Activated CD4-positive, alpha-beta memory T cell treated with anti-CD3 and anti-CD28 coated beads, Interleukin-2, amount 10 ng/mL, durations not matched to agents 7 days and 5 days (primary cell): ENCODE data around the gene SUB1. TPM values are rescaled to one million over a fixed set of nuclear protein-coding genes. Genes with fewer than 3 reads are reported as not detected.
"Not testable (repeated sequence)": the region's sequence is repeated elsewhere in the genome, so short reads cannot be mapped to it uniquely, and the experiment has no call there.

Source experiments
- CTCF ChIA-PET: fragments of 350-600 bp; sonication (Branson Sonifier 250); formaldehyde crosslinking; loops from one replicate; lab custom pipeline; 2021; ENCODE audit warnings: antibody characterized with exemption, inconsistent platforms; lab: Charles Lee
- POLR2A ChIA-PET: fragments of 350-600 bp; sonication (Branson Sonifier 250); formaldehyde crosslinking; loops from one replicate; lab custom pipeline; 2021; ENCODE audit warnings: antibody characterized with exemption; lab: Charles Lee
- DNase-seq: peaks from one replicate; pipeline ENCODE4 v3.0.0-alpha.2; 2020
- H3K27ac Mint-ChIP-seq: one replicate; pipeline ENCODE4 v1.8.0; 2021; ENCODE audit warnings: mild to moderate bottlenecking, mixed read lengths
- H3K27me3 Mint-ChIP-seq: one replicate; pipeline ENCODE4 v1.8.0; 2021; ENCODE audit warnings: mixed read lengths
- H3K36me3 Mint-ChIP-seq: one replicate; pipeline ENCODE4 v1.8.0; 2021; ENCODE audit warnings: low read depth, mixed read lengths
- H3K4me1 Mint-ChIP-seq: one replicate; pipeline ENCODE4 v1.8.0; 2021; ENCODE audit warnings: mixed read lengths
- H3K4me3 Mint-ChIP-seq: one replicate; pipeline ENCODE4 v1.8.0; 2021; ENCODE audit warnings: mild to moderate bottlenecking, mixed read lengths
- H3K9me3 Mint-ChIP-seq: one replicate; pipeline ENCODE4 v1.8.0; 2021; ENCODE audit warnings: mixed read lengths
- total RNA-seq, 2 experiments: library from RNA; stranded (reverse); gene quantifications; one replicate each; pipeline ENCODE4 v1.2.3, GENCODE V29; 2021

Gene SUB1
- total RNA-seq, 2 experiments from 2014 or later = 603 to 618 TPM

GRCh38 chr5:32551865-32552264 is 33.5 kb upstream of the SUB1 start:
- Mint-ChIP-seq H3K4me3 (no peak overlapping the region), H3K27ac (no peak overlapping the region), H3K4me1 (peaks cover 10% of the 10 kb centered on the region), H3K9me3 (peaks cover 2% of the 10 kb centered on the region), H3K27me3 (no peaks in the 10 kb centered on the region), H3K36me3 (peaks cover 53% of the 10 kb centered on the region)
- POLR2A ChIA-PET = interaction anchor here (0.7 to 1.1 kb wide), 3 partner anchors 15 to 33 kb away, joined by 3 to 4 read pairs (median 4); no protein-coding TSS in a partner anchor
- no peak for DNase-seq
- CTCF ChIA-PET = interaction anchor here (1.0 to 1.5 kb wide), 2 partner anchors 19 to 38 kb away, joined by 3 to 6 read pairs; no protein-coding TSS in a partner anchor

DNA sequence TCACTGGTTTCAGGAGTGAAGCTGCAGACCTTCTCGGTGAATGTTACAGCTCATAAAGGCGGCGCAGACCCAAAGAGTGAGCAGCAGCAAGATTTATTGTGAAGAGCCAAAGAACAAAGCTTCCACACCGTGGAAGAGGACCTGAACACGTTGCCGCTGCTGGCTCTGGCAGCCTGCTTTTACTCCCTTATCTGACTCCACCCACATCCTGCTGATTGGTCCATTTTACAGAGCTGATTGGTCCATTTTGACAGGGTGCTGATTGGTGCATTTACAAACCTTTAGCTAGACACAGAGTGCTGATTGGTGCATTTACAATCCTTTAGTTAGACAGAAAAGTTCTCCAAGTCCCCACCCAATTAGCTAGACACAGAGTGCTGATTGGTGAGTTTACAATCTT is 32.9 kb upstream of the SUB1 start:
- H3K27me3 Mint-ChIP-seq, H3K4me3 Mint-ChIP-seq, DNase-seq, H3K27ac Mint-ChIP-seq, H3K9me3 Mint-ChIP-seq, H3K4me1 Mint-ChIP-seq: not testable (repeated sequence)
- POLR2A ChIA-PET = interaction anchor here (1.1 kb wide), 1 partner anchor 16 kb away, joined by 4 read pairs; no protein-coding TSS in a partner anchor
- H3K36me3 Mint-ChIP-seq = peaks cover 53% of the 10 kb centered on the region
- CTCF ChIA-PET = interaction anchor here (1.0 to 1.5 kb wide), 2 partner anchors 19 to 38 kb away, joined by 3 to 4 read pairs; no protein-coding TSS in a partner anchor

- ChIA-PET CTCF (interaction anchor here (1.0 to 1.5 kb wide), 2 partner anchors 18 to 37 kb away, joined by 3 to 4 read pairs; no protein-coding TSS in a partner anchor), POLR2A (no interaction called here)
- DNase-seq = no peak
- H3K27me3 Mint-ChIP-seq = no peaks in the 10 kb centered on the region
- H3K4me1 Mint-ChIP-seq = peaks cover 10% of the 10 kb centered on the region
- peaks cover 2% of the 10 kb centered on the region for H3K9me3 Mint-ChIP-seq
- H3K36me3 Mint-ChIP-seq = peaks cover 58% of the 10 kb centered on the region
- H3K4me3 Mint-ChIP-seq = no peak overlapping the region
- H3K27ac Mint-ChIP-seq = no peak overlapping the region
Measured at GRCh38 chr5:32552936-32553335, 32.4 kb upstream of the SUB1 start.

DNA sequence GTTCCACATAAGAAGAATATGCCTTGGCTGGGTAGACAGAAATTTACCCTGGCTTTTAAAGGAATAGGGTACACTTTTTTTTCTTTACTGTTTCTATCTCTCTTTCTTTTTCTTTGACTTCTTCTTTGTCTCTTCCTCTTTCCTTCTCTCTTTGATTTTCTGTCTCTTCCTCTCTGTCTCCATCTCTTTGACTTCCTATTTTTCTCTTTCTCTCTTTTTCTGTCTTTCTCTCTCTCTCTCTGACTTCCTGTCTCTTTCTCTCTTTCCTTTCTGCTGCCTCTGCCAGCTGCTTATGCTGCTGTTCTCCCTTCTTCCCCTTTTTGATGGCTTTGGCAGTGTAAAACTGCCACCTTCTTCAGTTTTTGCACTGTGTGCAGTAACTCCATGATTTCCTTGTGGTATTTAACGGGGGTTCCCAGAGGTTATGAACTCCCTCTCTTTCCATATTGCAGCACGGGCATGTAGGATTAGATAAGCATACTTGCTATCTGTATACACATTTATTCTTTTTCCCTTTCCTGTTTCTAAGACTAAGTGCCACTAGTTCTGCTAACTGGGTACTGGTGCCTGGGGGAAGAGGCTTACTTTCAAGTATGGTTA is 31.1 kb upstream of the SUB1 start:
- peaks cover 57% of the 10 kb centered on the region for H3K36me3 Mint-ChIP-seq
- DNase-seq, H3K9me3 Mint-ChIP-seq, CTCF ChIA-PET, H3K27ac Mint-ChIP-seq, H3K4me3 Mint-ChIP-seq, H3K4me1 Mint-ChIP-seq, H3K27me3 Mint-ChIP-seq, POLR2A ChIA-PET: not testable (repeated sequence)

DNA sequence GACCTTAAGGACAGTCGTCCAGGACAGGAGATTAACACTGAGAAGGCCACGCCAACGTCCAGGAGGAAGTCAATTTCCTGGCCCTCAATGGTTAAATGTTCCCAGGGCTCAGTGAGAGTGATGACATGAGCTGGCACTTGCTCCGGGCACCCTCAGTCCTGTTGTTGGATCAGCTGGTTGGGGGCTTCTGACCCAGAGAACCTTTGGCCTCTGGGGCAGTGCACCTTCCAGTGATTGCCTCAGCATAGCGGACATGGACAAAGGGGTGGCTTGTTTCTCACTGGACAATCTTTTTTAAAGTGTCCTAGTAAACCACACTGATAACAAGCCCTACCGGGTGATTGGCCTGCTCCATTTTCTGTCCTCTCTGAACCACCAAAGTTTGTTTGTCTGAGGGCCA is 28.8 kb upstream of the SUB1 start:
- peaks cover 48% of the 10 kb centered on the region for H3K36me3 Mint-ChIP-seq
- CTCF ChIA-PET, H3K4me3 Mint-ChIP-seq, POLR2A ChIA-PET, H3K9me3 Mint-ChIP-seq, H3K27ac Mint-ChIP-seq, H3K27me3 Mint-ChIP-seq, H3K4me1 Mint-ChIP-seq, DNase-seq: not testable (repeated sequence)

GRCh38 chr5:32559411-32559810 is 25.9 kb upstream of the SUB1 start:
- no peaks in the 10 kb centered on the region for H3K27me3 Mint-ChIP-seq
- H3K9me3 Mint-ChIP-seq = no peaks in the 10 kb centered on the region
- H3K27ac Mint-ChIP-seq = no peak overlapping the region
- ChIA-PET POLR2A (no interaction called here), CTCF (interaction anchor here (2.0 kb wide), 1 partner anchor 70 kb away, joined by 5 read pairs; no protein-coding TSS in a partner anchor)
- DNase-seq = no peak
- H3K36me3 Mint-ChIP-seq = peaks cover 31% of the 10 kb centered on the region
- no peak overlapping the region for H3K4me3 Mint-ChIP-seq
- peaks cover 4% of the 10 kb centered on the region for H3K4me1 Mint-ChIP-seq

GRCh38 chr5:32559921-32560320 is 25.4 kb upstream of the SUB1 start:
- peaks cover 31% of the 10 kb centered on the region for H3K36me3 Mint-ChIP-seq
- no peak for DNase-seq
- no peaks in the 10 kb centered on the region for H3K27me3 Mint-ChIP-seq
- POLR2A ChIA-PET = no interaction called here
- CTCF ChIA-PET = interaction anchor here (2.0 kb wide), 1 partner anchor 70 kb away, joined by 5 read pairs; no protein-coding TSS in a partner anchor
- no peaks in the 10 kb centered on the region for H3K9me3 Mint-ChIP-seq
- no peak overlapping the region for H3K4me3 Mint-ChIP-seq
- H3K4me1 Mint-ChIP-seq = no peaks in the 10 kb centered on the region
- H3K27ac Mint-ChIP-seq = no peak overlapping the region

GRCh38 chr5:32562056-32562455 is 23.3 kb upstream of the SUB1 start:
- Mint-ChIP-seq H3K36me3 (peaks cover 42% of the 10 kb centered on the region), H3K27me3 (no peaks in the 10 kb centered on the region), H3K9me3 (no peaks in the 10 kb centered on the region), H3K4me1 (no peaks in the 10 kb centered on the region), H3K4me3 (no peak overlapping the region), H3K27ac (no peak overlapping the region)
- ChIA-PET CTCF (no interaction called here), POLR2A (no interaction called here)
- DNase-seq = no peak

- no peak overlapping the region for H3K27ac Mint-ChIP-seq
- no peak for DNase-seq
- no peaks in the 10 kb centered on the region for H3K9me3 Mint-ChIP-seq
- CTCF ChIA-PET = interaction anchor here (1.3 kb wide), 1 partner anchor 27 kb away, joined by 4 read pairs; no protein-coding TSS in a partner anchor
- no peaks in the 10 kb centered on the region for H3K27me3 Mint-ChIP-seq
- no peak overlapping the region for H3K4me3 Mint-ChIP-seq
- no peaks in the 10 kb centered on the region for H3K4me1 Mint-ChIP-seq
- POLR2A ChIA-PET = interaction anchor here (1.1 kb wide), 1 partner anchor 22 kb away, joined by 3 read pairs; the partner anchor contains the start of gene SUB1
- H3K36me3 Mint-ChIP-seq = peaks cover 42% of the 10 kb centered on the region
Measured at GRCh38 chr5:32562843-32563242, 22.5 kb upstream of the SUB1 start.

DNA sequence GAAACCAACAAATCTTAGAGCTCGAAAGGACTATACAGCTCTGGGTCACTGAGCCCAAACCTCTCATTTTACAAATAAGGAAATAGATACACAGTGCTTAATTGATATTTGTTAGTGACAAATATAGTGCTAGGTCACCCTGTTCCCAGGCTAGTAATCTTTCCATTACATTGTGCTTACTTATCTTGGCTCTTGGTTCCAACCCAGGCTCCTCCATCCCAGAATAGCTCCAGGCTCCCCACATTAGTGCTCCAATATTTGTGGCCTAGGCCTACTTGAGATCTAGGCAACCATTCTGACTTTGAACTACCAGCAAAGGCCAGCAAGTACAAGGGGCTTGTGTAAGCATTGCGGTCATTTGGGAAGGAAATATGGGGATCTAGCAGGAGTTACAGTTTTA is 21.7 kb upstream of the SUB1 start:
- no peak for DNase-seq
- ChIA-PET POLR2A (interaction anchor here (1.1 kb wide), 1 partner anchor 21 kb away, joined by 3 read pairs; the partner anchor contains the start of gene SUB1), CTCF (interaction anchor here (0.7 to 1.3 kb wide), 2 partner anchors 27 to 72 kb away, joined by 3 to 4 read pairs; no protein-coding TSS in a partner anchor)
- no peaks in the 10 kb centered on the region for H3K27me3 Mint-ChIP-seq
- H3K27ac Mint-ChIP-seq = no peak overlapping the region
- no peaks in the 10 kb centered on the region for H3K9me3 Mint-ChIP-seq
- H3K4me3 Mint-ChIP-seq = no peak overlapping the region
- H3K4me1 Mint-ChIP-seq = peaks cover under 1% of the 10 kb centered on the region
- peaks cover 38% of the 10 kb centered on the region for H3K36me3 Mint-ChIP-seq

- H3K36me3 Mint-ChIP-seq = peaks cover 43% of the 10 kb centered on the region
- no peaks in the 10 kb centered on the region for H3K9me3 Mint-ChIP-seq
- ChIA-PET CTCF (no interaction called here), POLR2A (interaction anchor here (1.2 kb wide), 1 partner anchor 8 kb away, joined by 3 read pairs; no protein-coding TSS in a partner anchor)
- no peak overlapping the region for H3K4me3 Mint-ChIP-seq
- DNase-seq = no peak
- H3K27me3 Mint-ChIP-seq = no peaks in the 10 kb centered on the region
- no peak overlapping the region for H3K27ac Mint-ChIP-seq
- H3K4me1 Mint-ChIP-seq = peaks cover 7% of the 10 kb centered on the region
Measured at GRCh38 chr5:32565145-32565544, 20.2 kb upstream of the SUB1 start.

- H3K9me3 Mint-ChIP-seq = no peaks in the 10 kb centered on the region
- POLR2A ChIA-PET = interaction anchor here (0.9 kb wide), 1 partner anchor 18 kb away, joined by 4 read pairs; no protein-coding TSS in a partner anchor
- peaks cover 13% of the 10 kb centered on the region for H3K4me1 Mint-ChIP-seq
- H3K4me3 Mint-ChIP-seq = no peak overlapping the region
- no peak overlapping the region for H3K27ac Mint-ChIP-seq
- no peak for DNase-seq
- CTCF ChIA-PET = interaction anchor here (1.2 kb wide), 1 partner anchor 23 kb away, joined by 3 read pairs; no protein-coding TSS in a partner anchor
- peaks cover 43% of the 10 kb centered on the region for H3K36me3 Mint-ChIP-seq
- H3K27me3 Mint-ChIP-seq = no peaks in the 10 kb centered on the region
Measured at GRCh38 chr5:32566319-32567111, 18.8 kb upstream of the SUB1 start.
